Measurements from ENCODE around the gene VGLL4.

- TF ChIP-seq POLR2A (IDR thresholded peaks at IDR 0.05; ENCODE audit: low read length) (no peak), GATA1 (IDR thresholded peaks at IDR 0.05; ENCODE audit: low read depth, low read length) (no peak)
Observed at GRCh38 chr3:11523572-11524101, 120.1 kb downstream of the VGLL4 start.

All from erythroblast (primary cell).